OCI-LY1 (cell line): Measurements from ENCODE around the gene MYO1D.

Source experiments
- H2AFZ ChIP-seq: fragments of 200-600 bp; sonication (generic), shearing (Covaris generic); 2 replicates; pipeline ENCODE4 v1.6.0; 2014; ENCODE audit warnings: antibody characterized with exemption, mild to moderate bottlenecking, low read length
- H3F3A ChIP-seq: fragments of 200-600 bp; sonication (generic), shearing (Covaris generic); 2 replicates; pipeline ENCODE4 v1.6.0; 2014; ENCODE audit warnings: mild to moderate bottlenecking, antibody characterized with exemption, low read length, moderate library complexity; ENCODE audit not compliant: insufficient read depth
- H3K27ac ChIP-seq: fragments of 200-600 bp; sonication (generic); 2 replicates; pipeline ENCODE4 v1.5.1; 2014; ENCODE audit warnings: low read length, mixed run types, mild to moderate bottlenecking, low read depth; ENCODE audit not compliant: poor library complexity, severe bottlenecking
- H3K27me3 ChIP-seq: fragments of 200-600 bp; sonication (generic); 2 replicates; pipeline ENCODE4 v1.6.0; 2014; ENCODE audit warnings: antibody characterized with exemption, mild to moderate bottlenecking, low read length, moderate library complexity; ENCODE audit not compliant: insufficient read depth
- H3K36me3 ChIP-seq: fragments of 200-600 bp; sonication (generic); 2 replicates; pipeline ENCODE4 v1.6.1; 2014; ENCODE audit warnings: mild to moderate bottlenecking, antibody characterized with exemption, low read length, moderate library complexity, mixed read lengths; ENCODE audit not compliant: insufficient read depth
- H3K4me1 ChIP-seq: fragments of 200-600 bp; sonication (generic); 2 replicates; pipeline ENCODE4 v1.5.1; 2014; ENCODE audit warnings: mild to moderate bottlenecking, low read length, moderate library complexity; ENCODE audit not compliant: insufficient read depth, severe bottlenecking
- H3K4me2 ChIP-seq: fragments of 200-600 bp; sonication (generic), shearing (Covaris generic); 2 replicates; pipeline ENCODE4 v1.6.1; 2014; ENCODE audit warnings: low read length
- H3K4me3 ChIP-seq: fragments of 200-600 bp; sonication (generic); 2 replicates; pipeline ENCODE4 v1.5.1; 2014; ENCODE audit warnings: low read length, low read depth, mild to moderate bottlenecking, mixed read lengths; ENCODE audit not compliant: poor library complexity, severe bottlenecking
- H3K79me2 ChIP-seq: fragments of 200-600 bp; shearing (Covaris generic); 2 replicates; pipeline ENCODE4 v1.6.1; 2016; ENCODE audit warnings: mixed run types, low read length, mixed read lengths; ENCODE audit not compliant: insufficient read depth
- H3K9ac ChIP-seq: fragments of 200-600 bp; sonication (generic), shearing (Covaris generic); 2 replicates; pipeline ENCODE4 v1.6.1; 2014; ENCODE audit warnings: mild to moderate bottlenecking, low read length, mixed read lengths
- H3K9me2 ChIP-seq: fragments of 200-600 bp; sonication (generic), shearing (Covaris generic); 2 replicates; pipeline ENCODE4 v1.6.1; 2014; ENCODE audit warnings: low read depth, mild to moderate bottlenecking, low read length, mixed read lengths
- H3K9me3 ChIP-seq: fragments of 200-600 bp; shearing (Covaris generic); 2 replicates; pipeline ENCODE4 v1.6.1; 2014; ENCODE audit warnings: low read length, mixed read lengths
- H4K20me1 ChIP-seq: fragments of 200-600 bp; sonication (generic), shearing (Covaris generic); 2 replicates; pipeline ENCODE4 v1.6.0; 2016; ENCODE audit warnings: mild to moderate bottlenecking, low read length; ENCODE audit not compliant: insufficient read depth
- CTCF ChIP-seq: fragments of 200-600 bp; sonication (generic), shearing (Covaris generic); IDR thresholded peaks from 2 replicates; pipeline ENCODE4 v1.5.1; 2017; ENCODE audit warnings: mild to moderate bottlenecking, antibody characterized with exemption, low read length, moderate library complexity, mixed read lengths
- EZH2 ChIP-seq: fragments of 200-600 bp; sonication (generic), shearing (Covaris generic); IDR thresholded peaks from 2 replicates; pipeline ENCODE4 v1.8.0; 2017; ENCODE audit warnings: borderline replicate concordance, mixed run types, mild to moderate bottlenecking, antibody characterized with exemption, low read length, moderate library complexity, mixed read lengths

MYO1D gene

GRCh38 chr17:32487473-32488176 is 389.3 kb downstream of the MYO1D start:
- Histone ChIP-seq H3K4me1 (peaks cover 10% of the 10 kb centered on the region), H4K20me1 (no peaks in the 10 kb centered on the region)

GRCh38 chr17:32486701-32487472 is 390.0 kb downstream of the MYO1D start, which contains the start of gene CDK5R1:
TSS of gene CDK5R1 (plus strand) at chr17:32486993. CDS start at chr17:32487621, 628 bp downstream.
- no peaks in the 10 kb centered on the region for H3K9me2 ChIP-seq
- no peak within 1 kb of the TSS for H3K27ac ChIP-seq
- no peaks in the 10 kb centered on the region for H3F3A ChIP-seq
- H3K4me3 ChIP-seq = peak within 1 kb of the TSS; percentile 61
- H3K9me3 ChIP-seq = no peaks in the 10 kb centered on the region
- peaks cover 7% of the 10 kb centered on the region for H3K27me3 ChIP-seq
- TF ChIP-seq EZH2 (no peak), CTCF (no peak)
- H3K4me2 ChIP-seq = peak within 1 kb of the TSS; percentile 72
- H2AFZ ChIP-seq = no peak within 1 kb of the TSS
- no peaks in the 10 kb centered on the region for H4K20me1 ChIP-seq
- peak within 1 kb of the TSS; percentile 57 for H3K9ac ChIP-seq
- no peaks in the 10 kb centered on the region for H3K79me2 ChIP-seq
- H3K4me1 ChIP-seq = peaks cover 10% of the 10 kb centered on the region
- peaks cover 11% of the 10 kb centered on the region for H3K36me3 ChIP-seq

More at GRCh38 chr17:32487473-32488176, 389.3 kb downstream of the MYO1D start:
- Histone ChIP-seq H3K4me3 (peak overlapping the region; percentile 61), H3K9me3 (no peaks in the 10 kb centered on the region), H3K36me3 (peaks cover 4% of the 10 kb centered on the region), H3F3A (no peaks in the 10 kb centered on the region), H3K27me3 (peaks cover 7% of the 10 kb centered on the region), H3K4me2 (peak overlapping the region; percentile 72), H3K9ac (peak overlapping the region; percentile 26; the same call in 1 of the 2 replicates), H2AFZ (no peak overlapping the region), H3K79me2 (no peaks in the 10 kb centered on the region), H3K9me2 (no peaks in the 10 kb centered on the region), H3K27ac (no peak overlapping the region)
- TF ChIP-seq CTCF (no peak), EZH2 (no peak)

GRCh38 chr17:32486111-32486700 is 390.7 kb downstream of the MYO1D start:
- Histone ChIP-seq H2AFZ (no peak overlapping the region), H3K27me3 (peaks cover 7% of the 10 kb centered on the region), H3K9ac (peak overlapping the region; percentile 57), H3K9me2 (no peaks in the 10 kb centered on the region), H3K36me3 (peaks cover 18% of the 10 kb centered on the region), H3F3A (no peaks in the 10 kb centered on the region), H3K4me2 (peak overlapping the region; percentile 68), H3K27ac (no peak overlapping the region), H3K9me3 (no peaks in the 10 kb centered on the region), H3K79me2 (no peaks in the 10 kb centered on the region), H3K4me3 (peak overlapping the region; percentile 55), H4K20me1 (no peaks in the 10 kb centered on the region), H3K4me1 (peaks cover 10% of the 10 kb centered on the region)
- TF ChIP-seq CTCF = no peak
- TF ChIP-seq EZH2 = no peak
